GM12878 (cell line): ENCODE results near the gene SLC25A13. TPM values are rescaled to one million over a fixed set of nuclear protein-coding genes. Genes with fewer than 3 reads are reported as not detected.

Experiments used
- ATAC-seq: fragments of 200-7000 bp; cut with Tn5 transposase; 3 replicates; pipeline ENCODE4 v1.9.1; 2020; ENCODE audit warnings: mild to moderate bottlenecking, moderate library complexity
- BruUV-seq: library from RNA; stranded (reverse); fragments of 400-500 nt; replicated peaks from 2 replicates; lab custom pipeline; 2021; lab: Mats Ljungman, UMichigan
- CTCF ChIA-PET: fragments of 300-600 bp; sonication (Branson Sonifier 250); formaldehyde crosslinking; extraction: SDS; loops from one replicate; lab custom pipeline; 2021; ENCODE audit warnings: inconsistent platforms; lab: Yijun Ruan, JAX
- POLR2A ChIA-PET: fragments of 350-600 bp; formaldehyde crosslinking; extraction: SDS; loops from one replicate; lab custom pipeline; 2021; ENCODE audit warnings: inconsistent platforms; lab: Charles Lee
- RAD21 ChIA-PET: fragments of 300-600 bp; sonication (Branson Sonifier 250); formaldehyde crosslinking; loops from one replicate; lab custom pipeline; 2023; ENCODE audit warnings: antibody characterized with exemption; ENCODE audit not compliant: unreplicated experiment; lab: Charles Lee
- SMC1A ChIA-PET: fragments of 300-600 bp; sonication (Branson Sonifier 250); formaldehyde crosslinking; loops from one replicate; lab custom pipeline; 2023; ENCODE audit not compliant: unreplicated experiment, uncharacterized antibody; lab: Charles Lee
- DNase-seq: peaks from one replicate; pipeline ENCODE4 v3.0.0-alpha.2; 2011; ENCODE audit warnings: low read depth, low spot score
- FAIRE-seq: peaks from 3 replicates; lab custom pipeline; 2011; peaks lifted over from hg19 to GRCh38; lab: Jason Lieb, UNC
- H2AFZ ChIP-seq: 2 replicates; pipeline ENCODE4 v1.6.0; 2011; ENCODE audit warnings: low read depth, low read length, control low read depth; ENCODE audit not compliant: control insufficient read depth
- H3K27ac ChIP-seq: 2 replicates; pipeline ENCODE4 v1.5.1; 2011; ENCODE audit warnings: control low read depth; ENCODE audit not compliant: control insufficient read depth, insufficient read depth
- H3K27me3 ChIP-seq, 2 experiments: replicated peaks in 1 of 2; 2 replicates each; pipeline versions ENCODE4 v1.6.0 to v1.6.1; 2011; ENCODE audit warnings: low read length in 1 of 2; ENCODE audit not compliant: control insufficient read depth in 2 of 2, insufficient read depth in 2 of 2
- H3K36me3 ChIP-seq, 2 experiments: 2 replicates each; pipeline ENCODE4 v1.5.1; 2011; ENCODE audit warnings: low read length in 1 of 2; ENCODE audit not compliant: control insufficient read depth in 2 of 2, insufficient read depth in 2 of 2
- H3K4me1 ChIP-seq: 2 replicates; pipeline ENCODE4 v1.6.1; 2011; ENCODE audit warnings: mild to moderate bottlenecking, low read length, moderate library complexity, mixed read lengths; ENCODE audit not compliant: control insufficient read depth, insufficient read depth
- H3K4me2 ChIP-seq: 2 replicates; pipeline ENCODE4 v1.6.0; 2011; ENCODE audit warnings: control low read depth; ENCODE audit not compliant: control insufficient read depth, insufficient read depth
- H3K4me3 ChIP-seq: fragments of 200-600 bp; sonication (generic); 2 replicates; pipeline ENCODE4 v1.5.1; 2016
- H3K79me2 ChIP-seq: 2 replicates; pipeline ENCODE4 v1.6.0; 2011; ENCODE audit warnings: low read length; ENCODE audit not compliant: control insufficient read depth, insufficient read depth
- H3K9ac ChIP-seq: 2 replicates; pipeline ENCODE4 v1.8.0; 2011; ENCODE audit warnings: low read length, control low read depth, mixed read lengths; ENCODE audit not compliant: control insufficient read depth, insufficient read depth
- H3K9me3 ChIP-seq: replicated peaks from 3 replicates; pipeline ENCODE4 v1.5.1; 2011; ENCODE audit warnings: mild to moderate bottlenecking, low read length; ENCODE audit not compliant: control insufficient read depth, insufficient read depth
- H4K20me1 ChIP-seq: 2 replicates; pipeline ENCODE4 v1.6.0; 2011; ENCODE audit not compliant: control insufficient read depth, insufficient read depth
- CBFB ChIP-seq: IDR thresholded peaks from 2 replicates; pipeline ENCODE4 v1.6.1; 2016; ENCODE audit warnings: antibody characterized with exemption, low read depth
- GATAD2B ChIP-seq: fragments of 450-650 bp; conservative IDR thresholded peaks from 2 replicates; pipeline ENCODE4 v1.6.1; 2017; ENCODE audit warnings: low read depth, mild to moderate bottlenecking, moderate library complexity
- HSF1 ChIP-seq: fragments of 150-350 bp; IDR thresholded peaks from 2 replicates; pipeline ENCODE4 v1.6.1; 2014; ENCODE audit warnings: mild to moderate bottlenecking, low read depth, low read length
- IKZF2 ChIP-seq, 2 experiments: fragments of 450-650 bp; IDR thresholded peaks; 2 replicates each; pipeline ENCODE4 v1.6.1; 2017; ENCODE audit warnings: mild to moderate bottlenecking in 2 of 2, moderate library complexity in 2 of 2
- JUND ChIP-seq: IDR thresholded peaks from 2 replicates; pipeline ENCODE4 v1.6.1; 2012; ENCODE audit warnings: low read depth, mild to moderate bottlenecking, low read length, improper control_type of control experiment, moderate library complexity
- NFXL1 ChIP-seq: fragments of 450-650 bp; IDR thresholded peaks from 2 replicates; pipeline ENCODE4 v1.6.1; 2017; ENCODE audit warnings: antibody characterized with exemption, mild to moderate bottlenecking, borderline replicate concordance
- NRF1 ChIP-seq: conservative IDR thresholded peaks from 2 replicates; pipeline ENCODE4 v1.6.1; 2011; ENCODE audit warnings: mild to moderate bottlenecking, low read depth, low read length, improper control_type of control experiment
- RAD21 ChIP-seq: IDR thresholded peaks from 2 replicates; pipeline ENCODE4 v1.6.1; 2011; ENCODE audit warnings: mild to moderate bottlenecking, low read depth, low read length, moderate library complexity; ENCODE audit not compliant: insufficient read depth
- ZZZ3 ChIP-seq: IDR thresholded peaks from 2 replicates; pipeline ENCODE4 v1.6.1; 2011; ENCODE audit warnings: low read depth; ENCODE audit not compliant: control insufficient read depth, insufficient read length
- whole genome bisulfite sequencing: methylation state at CpG from one replicate; pipeline ENCODE4 v1.1.6; 2016; ENCODE audit warnings: low lambda C conversion rate; ENCODE audit not compliant: insufficient replicate concordance, insufficient coverage; ENCODE audit errors: missing lambda C conversion rate; 5-methylcytosine and 5-hydroxymethylcytosine counted together
- in situ Hi-C: fragments of 300-500 bp; cut with MboI; formaldehyde crosslinking; loops from 9 replicates; pipeline ENCODE4 v1.14.3; 2018; ENCODE audit warnings: mixed read lengths
- intact Hi-C: fragments of 100-400 bp; cut with micrococcal nuclease; formaldehyde crosslinking; loops from one replicate; pipeline ENCODE4 v1.14.2; 2022; ENCODE audit not compliant: unreplicated experiment
- polyA plus RNA-seq, 11 experiments: library from polyadenylated mRNA; depleted of rRNA in 4 of 11; unstranded in 6 of 11; stranded (reverse) in 5 of 11; fragments of >200 nt; fragmentation: Nextera tagmentation in 4 of 11; fragmentation: Illumina TruSeq in 1 of 11; extraction: Ambion mirVana in 4 of 11; extraction: Trizol in 1 of 11; gene quantifications; 1 replicate in 1 of 11; 2 replicates in 10 of 11; pipeline versions ENCODE4 v1.2.1 to v1.2.3, GENCODE V29; 2011 to 2016; ENCODE audit warnings: inconsistent platforms in 2 of 11, missing spikeins in 2 of 11, low read depth in 1 of 11
- total RNA-seq, 4 experiments: library from RNA; depleted of rRNA in 3 of 4; stranded (reverse); fragments of >200 nt in 3 of 4; fragmentation: Illumina TruSeq in 1 of 4; extraction: Trizol in 1 of 4; gene quantifications; 2 replicates each; pipeline versions ENCODE4 v1.2.1 to v1.2.3, GENCODE V29; 2013 to 2021

SLC25A13 gene
- total and polyA plus RNA-seq, 10 of the 15 experiments (the other 5 are each of a cell fraction or from before 2014, with no cell fraction given), result 7.0 to 24.7 (median 18.6) TPM

- no peak for TF ChIP-seq HSF1
- no peak for TF ChIP-seq NFXL1
- no peak for TF ChIP-seq IKZF2 (IDR thresholded peaks at IDR 0.05)
- TF ChIP-seq JUND, result no peak
- no peak for TF ChIP-seq ZZZ3
These were observed 221.2 kb downstream of the SLC25A13 start (continued) for GRCh38 chr7:96100737-96101136.

- ChIA-PET CTCF (no interaction called here), SMC1A (no interaction called here), RAD21 (no interaction called here), POLR2A (no interaction called here)
- Histone ChIP-seq H3K27ac (no peak overlapping the region), H3K36me3 (no peaks in the 10 kb centered on the region), H3K27me3 (no peaks in the 10 kb centered on the region), H4K20me1 (no peaks in the 10 kb centered on the region), H3K9me3 (no peaks in the 10 kb centered on the region), H3K4me3 (no peak overlapping the region), H3K4me2 (no peak overlapping the region), H3K9ac (no peak overlapping the region), H2AFZ (no peak overlapping the region), H3K4me1 (no peaks in the 10 kb centered on the region), H3K79me2 (no peaks in the 10 kb centered on the region)
- ATAC-seq (no peak), FAIRE-seq (no peak), DNase-seq (no peak)
- no peak for TF ChIP-seq IKZF2 (IDR thresholded peaks at IDR 0.05)
- TF ChIP-seq NRF1, result no peak
- no peak for TF ChIP-seq RAD21
- TF ChIP-seq CBFB, result no peak
- TF ChIP-seq GATAD2B, result no peak
- TF ChIP-seq NFXL1, result no peak
- no TSS peak for BruUV-seq
- intact Hi-C loops (no loop called here), in situ Hi-C loops (no loop called here)
- 0% methylated on average over 2 of the region's 2 CpGs for WGBS
These were observed 224.1 kb downstream of the SLC25A13 start for GRCh38 chr7:96097835-96098234.
